ENCODE data around the gene SMOC1.

The SMOC1 gene

GRCh38 chr14:69880044-69880487 lies 850 bp downstream of the SMOC1 start:
- ChIA-PET POLR2A (ENCODE audit: low non-redundant PET) (no interaction called here), CTCF (no interaction called here)
- no peak overlapping the region for H3K27ac ChIP-seq
- DNase-seq (ENCODE audit: low spot score) = no peak
- no peak for TF ChIP-seq CTCF (conservative IDR thresholded peaks at IDR 0.05; ENCODE audit: low read depth)

- no peak for TF ChIP-seq CTCF (conservative IDR thresholded peaks at IDR 0.05; ENCODE audit: low read depth)
- DNase-seq (ENCODE audit: low spot score) = no peak
- H3K27ac ChIP-seq = no peak overlapping the region
- ChIA-PET POLR2A (ENCODE audit: low non-redundant PET) (no interaction called here), CTCF (no interaction called here)
Observed at GRCh38 chr14:69880893-69881292, 1.7 kb downstream of the SMOC1 start.

- CTCF ChIA-PET = no interaction called here
- no peak overlapping the region for H3K27ac ChIP-seq
- no peak for TF ChIP-seq CTCF (conservative IDR thresholded peaks at IDR 0.05; ENCODE audit: low read depth)
- DNase-seq (ENCODE audit: low spot score) = no peak
- POLR2A ChIA-PET (ENCODE audit: low non-redundant PET) = no interaction called here
Observed at GRCh38 chr14:69882116-69882864, 3.1 kb downstream of the SMOC1 start.

- no peak overlapping the region for H3K27ac ChIP-seq
Observed at GRCh38 chr14:69882915-69883314, 3.7 kb downstream of the SMOC1 start.

DNA sequence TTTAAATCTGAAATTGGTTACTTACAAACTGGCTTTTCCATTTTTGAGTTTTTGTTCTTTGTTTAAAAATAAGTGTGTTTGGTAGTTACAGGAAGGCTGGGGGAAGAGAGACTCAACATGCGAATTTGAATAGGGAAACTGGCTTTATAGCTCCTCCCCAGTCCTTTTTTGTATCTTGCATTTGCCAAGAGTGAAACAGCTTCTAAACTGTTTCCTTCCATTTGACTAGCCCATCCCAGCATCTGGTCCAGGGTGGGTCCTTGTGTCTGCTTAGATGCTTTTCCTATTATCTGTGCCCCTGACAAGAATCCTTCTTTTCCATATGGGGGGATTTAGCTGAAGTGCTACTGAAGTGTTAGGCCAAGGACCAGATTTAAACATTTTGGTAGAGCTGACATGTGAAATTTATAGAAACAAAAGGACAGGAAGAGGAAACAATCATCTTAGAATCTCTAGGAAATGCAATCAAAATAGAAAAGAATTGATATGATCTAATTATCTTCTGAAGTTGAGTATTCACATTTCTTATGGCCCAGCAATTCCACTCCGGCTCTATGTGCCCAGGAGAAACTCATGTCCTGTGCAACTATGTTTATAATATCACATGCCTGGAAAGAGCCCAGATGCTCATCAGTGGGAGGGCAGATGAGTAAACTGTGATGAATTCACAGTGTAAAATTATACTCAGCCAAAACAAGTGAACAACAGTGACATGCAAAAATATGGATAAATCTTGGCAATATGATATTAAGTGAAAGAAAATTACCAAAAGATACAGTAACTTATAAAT lies 7.4 kb downstream of the SMOC1 start:
- DNase-seq (ENCODE audit: low spot score) = no peak
- H3K27ac ChIP-seq = no peak overlapping the region
- no peak for TF ChIP-seq CTCF (conservative IDR thresholded peaks at IDR 0.05; ENCODE audit: low read depth)
- ChIA-PET POLR2A (ENCODE audit: low non-redundant PET) (no interaction called here), CTCF (no interaction called here)

More at GRCh38 chr14:69882915-69883314, 3.7 kb downstream of the SMOC1 start:
- DNase-seq (ENCODE audit: low spot score) = no peak
- TF ChIP-seq CTCF (conservative IDR thresholded peaks at IDR 0.05; ENCODE audit: low read depth) = no peak
- POLR2A ChIA-PET (ENCODE audit: low non-redundant PET) = no interaction called here
- CTCF ChIA-PET = no interaction called here

DNA sequence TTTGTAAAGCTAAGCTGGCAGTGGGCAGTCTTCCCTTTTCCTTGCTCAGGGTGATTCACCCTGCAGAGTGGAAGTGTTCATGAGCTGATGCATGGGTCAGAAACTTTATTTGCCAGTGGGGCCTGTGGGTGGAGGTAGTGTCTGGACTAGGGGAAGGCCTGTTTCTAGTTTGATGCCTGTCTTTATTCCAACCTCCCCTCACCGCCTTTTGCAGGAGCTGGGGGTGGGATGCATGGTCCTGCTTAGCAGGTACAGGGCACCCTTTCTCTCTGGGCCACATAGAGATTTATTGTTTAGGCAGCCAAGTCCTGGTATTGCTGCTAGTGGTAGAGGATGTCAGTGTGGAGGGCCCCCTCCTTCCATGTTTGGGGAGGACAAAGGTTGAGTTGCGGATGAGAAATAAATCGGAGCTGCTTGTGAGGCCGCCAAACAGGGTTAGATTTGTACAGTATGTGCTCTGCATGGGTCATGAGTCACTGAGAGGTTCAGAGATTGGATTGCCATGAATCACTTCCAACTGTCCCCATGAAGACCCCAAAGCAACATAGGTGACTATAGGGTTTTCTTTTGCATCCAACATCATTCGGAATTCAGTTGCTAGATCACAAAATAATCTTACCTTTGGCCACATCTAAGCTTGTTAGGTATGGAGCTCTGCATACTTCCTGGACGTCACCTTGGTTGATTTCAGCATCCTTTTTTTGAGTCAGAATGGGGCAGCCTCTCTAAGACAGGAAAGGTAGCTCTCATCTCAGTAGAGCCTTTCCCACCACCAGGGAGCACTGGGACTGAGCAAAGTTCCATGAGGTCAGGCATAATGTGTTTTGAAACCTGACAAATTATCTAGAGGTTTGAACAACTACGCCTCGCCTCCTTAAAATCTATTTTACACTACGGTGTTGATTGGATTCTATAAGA lies 8.8 kb downstream of the SMOC1 start:
- no peak overlapping the region for H3K27ac ChIP-seq
- DNase-seq (ENCODE audit: low spot score) = no peak
- POLR2A ChIA-PET (ENCODE audit: low non-redundant PET) = no interaction called here
- CTCF ChIA-PET = interaction anchor here (1.0 kb wide), 1 partner anchor 11 kb away, joined by 6 read pairs; no protein-coding TSS in a partner anchor
- no peak for TF ChIP-seq CTCF (conservative IDR thresholded peaks at IDR 0.05; ENCODE audit: low read depth)

Data from RWPE1 (cell line).